SK-N-SH treated with all-trans-retinoic acid at 6 μM for 48 hours (cell line): ENCODE results near the gene PEAK3.
A peak's percentile ranks its signal among the peaks of the same experiment; 100 is the strongest.

Source experiments
- ATAC-seq: fragments of 200-7000 bp; cut with Tn5 transposase; 3 replicates; pipeline ENCODE4 v1.9.1; 2020; ENCODE audit warnings: mild to moderate bottlenecking, moderate library complexity
- ARNTL ChIP-seq: fragments of 450-650 bp; formaldehyde crosslinking; IDR thresholded peaks from 2 replicates; pipeline ENCODE4 v1.5.0; 2020; ENCODE audit warnings: low read depth, mild to moderate bottlenecking, moderate library complexity, borderline replicate concordance
- BACH2 ChIP-seq: fragments of 250-450 bp; sonication (Bioruptor Pico); IDR thresholded peaks from 2 replicates; pipeline ENCODE4 v1.9.0; 2021; ENCODE audit warnings: mild to moderate bottlenecking, borderline replicate concordance
- CREB5 ChIP-seq: fragments of 250-450 bp; sonication (Bioruptor Pico); IDR thresholded peaks from 2 replicates; pipeline ENCODE4 v1.5.1; 2020; ENCODE audit warnings: low read depth, mild to moderate bottlenecking, moderate library complexity
- CSDC2 ChIP-seq: fragments of 250-450 bp; sonication (Bioruptor Pico); IDR thresholded peaks from 2 replicates; pipeline ENCODE4 v1.5.0; 2020; ENCODE audit warnings: mild to moderate bottlenecking, moderate library complexity
- CSRNP3 ChIP-seq: fragments of 250-450 bp; sonication (Bioruptor Pico); IDR thresholded peaks from 2 replicates; pipeline ENCODE4 v1.5.1; 2021; ENCODE audit warnings: mild to moderate bottlenecking, moderate library complexity
- ESRRG ChIP-seq: fragments of 250-450 bp; sonication (Bioruptor Pico); IDR thresholded peaks from 2 replicates; pipeline ENCODE4 v1.6.1; 2021; ENCODE audit warnings: mild to moderate bottlenecking
- GLIS3 ChIP-seq: fragments of 250-450 bp; sonication (Bioruptor Pico); IDR thresholded peaks from 2 replicates; pipeline ENCODE4 v1.5.0; 2020; ENCODE audit warnings: mild to moderate bottlenecking, moderate library complexity
- ISL1 ChIP-seq: fragments of 250-450 bp; sonication (Bioruptor Pico); IDR thresholded peaks from 2 replicates; pipeline ENCODE4 v2.1.2; 2022; ENCODE audit warnings: mild to moderate bottlenecking, moderate library complexity
- OSR1 ChIP-seq: fragments of 250-450 bp; sonication (Bioruptor Pico); IDR thresholded peaks from 2 replicates; pipeline ENCODE4 v1.8.0; 2022; ENCODE audit warnings: moderate library complexity, mild to moderate bottlenecking, inconsistent platforms
- POU6F1 ChIP-seq: fragments of 250-450 bp; sonication (Bioruptor Pico); IDR thresholded peaks from 2 replicates; pipeline ENCODE4 v1.8.0; 2021; ENCODE audit warnings: low read depth, mild to moderate bottlenecking, moderate library complexity, borderline replicate concordance
- PPARA ChIP-seq: fragments of 250-450 bp; sonication (Bioruptor Pico); IDR thresholded peaks from 2 replicates; pipeline ENCODE4 v1.5.0; 2020; ENCODE audit warnings: mild to moderate bottlenecking, borderline replicate concordance
- RARB ChIP-seq: fragments of 250-450 bp; sonication (Bioruptor Pico); IDR thresholded peaks from 2 replicates; pipeline ENCODE4 v1.8.0; 2021; ENCODE audit warnings: mild to moderate bottlenecking, moderate library complexity
- SNAI2 ChIP-seq: fragments of 250-450 bp; sonication (Bioruptor Pico); IDR thresholded peaks from 2 replicates; pipeline ENCODE4 v1.5.0; 2020; ENCODE audit warnings: mild to moderate bottlenecking, moderate library complexity
- TCF4 ChIP-seq: fragments of 250-450 bp; sonication (Bioruptor Pico); IDR thresholded peaks from 2 replicates; pipeline ENCODE4 v1.8.0; 2021; ENCODE audit warnings: mild to moderate bottlenecking, moderate library complexity, borderline replicate concordance
- TOX ChIP-seq: fragments of 250-450 bp; sonication (Bioruptor Pico); IDR thresholded peaks from 2 replicates; pipeline ENCODE4 v1.8.0; 2021; ENCODE audit warnings: mild to moderate bottlenecking, moderate library complexity, borderline replicate concordance
- TSHZ2 ChIP-seq: fragments of 250-450 bp; sonication (Bioruptor Pico); IDR thresholded peaks from 2 replicates; pipeline ENCODE4 v1.5.0; 2020; ENCODE audit warnings: mild to moderate bottlenecking, moderate library complexity
- ZC3H10 ChIP-seq: fragments of 250-450 bp; sonication (Bioruptor Pico); IDR thresholded peaks from 2 replicates; pipeline ENCODE4 v1.5.1; 2021; ENCODE audit warnings: mild to moderate bottlenecking, moderate library complexity
- ZFP3 ChIP-seq: fragments of 250-450 bp; sonication (Bioruptor Pico); IDR thresholded peaks from 2 replicates; pipeline ENCODE4 v1.5.0; 2020; ENCODE audit warnings: mild to moderate bottlenecking, moderate library complexity
- ZFP30 ChIP-seq: fragments of 450-650 bp; formaldehyde crosslinking; IDR thresholded peaks from 2 replicates; pipeline ENCODE4 v1.5.0; 2022; ENCODE audit warnings: mild to moderate bottlenecking, moderate library complexity
- ZNF565 ChIP-seq: fragments of 450-650 bp; formaldehyde crosslinking; conservative IDR thresholded peaks from 2 replicates; pipeline ENCODE4 v1.5.0; 2020; ENCODE audit warnings: low read depth, mild to moderate bottlenecking, moderate library complexity
- ZNF70 ChIP-seq: fragments of 450-650 bp; formaldehyde crosslinking; IDR thresholded peaks from 2 replicates; pipeline ENCODE4 v1.5.0; 2020; ENCODE audit warnings: mild to moderate bottlenecking, moderate library complexity
- ZNF8 ChIP-seq: fragments of 450-650 bp; formaldehyde crosslinking; IDR thresholded peaks from 2 replicates; pipeline ENCODE4 v1.5.0; 2020; ENCODE audit warnings: mild to moderate bottlenecking, moderate library complexity

The PEAK3 gene

GRCh38 chr19:2261438-2262172 lies 20.4 kb downstream of the PEAK3 start:
- TF ChIP-seq ISL1 = no peak
- TF ChIP-seq GLIS3 (CRISPR knock-in tag) = no peak
- TF ChIP-seq TCF4 (CRISPR knock-in tag) = no peak
- no peak for TF ChIP-seq ZNF565 (CRISPR knock-in tag)
- no peak for TF ChIP-seq ZFP3 (CRISPR knock-in tag)
- TF ChIP-seq, all 23 proteins: peak for 0
- ATAC-seq = peak; percentile 43; the same call in 1 of the 3 replicates

GRCh38 chr19:2260341-2260805 lies 21.6 kb downstream of the PEAK3 start:
- no peak for ATAC-seq
- TF ChIP-seq TCF4 (CRISPR knock-in tag) (no peak), ZC3H10 (no peak), ZFP30 (CRISPR knock-in tag) (no peak), ISL1 (no peak), ZNF70 (no peak), SNAI2 (CRISPR knock-in tag) (no peak), ZFP3 (CRISPR knock-in tag) (no peak), CSDC2 (no peak)
- TF ChIP-seq, all 23 proteins: peak for 0

GRCh38 chr19:2259336-2259735 lies 22.6 kb downstream of the PEAK3 start:
- TF ChIP-seq TOX (CRISPR knock-in tag) = no peak
- no peak for TF ChIP-seq ZNF8 (CRISPR knock-in tag)
- no peak for TF ChIP-seq ZNF565 (CRISPR knock-in tag)
- TF ChIP-seq CSDC2 = no peak
- TF ChIP-seq TCF4 (CRISPR knock-in tag) = no peak
- TF ChIP-seq GLIS3 (CRISPR knock-in tag) = no peak
- TF ChIP-seq ISL1 = no peak
- no peak for TF ChIP-seq CSRNP3
- TF ChIP-seq ZNF70 = no peak
- TF ChIP-seq CREB5 (CRISPR knock-in tag) = no peak
- no peak for TF ChIP-seq TSHZ2
- TF ChIP-seq SNAI2 (CRISPR knock-in tag) = no peak
- TF ChIP-seq PPARA (CRISPR knock-in tag) = no peak
- no peak for TF ChIP-seq ZFP30 (CRISPR knock-in tag)
- TF ChIP-seq ARNTL (CRISPR knock-in tag) = no peak
- no peak for TF ChIP-seq ZC3H10
- no peak for TF ChIP-seq BACH2 (CRISPR knock-in tag)
- no peak for TF ChIP-seq ESRRG
- ATAC-seq = no peak

GRCh38 chr19:2255982-2256685 lies 25.8 kb downstream of the PEAK3 start, which contains the start of gene JSRP1:
TSS of gene JSRP1 (minus strand) at chr19:2256417. CDS start at chr19:2255314, 1,103 bp downstream.
- ATAC-seq = peak; percentile 71
- TF ChIP-seq OSR1 (CRISPR knock-in tag) (no peak), RARB (CRISPR knock-in tag) (no peak), CSRNP3 (no peak), ZNF565 (CRISPR knock-in tag) (no peak), CREB5 (CRISPR knock-in tag) (no peak), ZFP3 (CRISPR knock-in tag) (no peak), POU6F1 (CRISPR knock-in tag) (no peak), GLIS3 (CRISPR knock-in tag) (no peak), ZFP30 (CRISPR knock-in tag) (no peak), ISL1 (no peak)
